GM10847 (cell line): ENCODE measurements around the gene STK36.
A peak's percentile ranks its signal among the peaks of the same experiment; 100 is the strongest.

Experiments
- POLR2A ChIP-seq: IDR thresholded peaks from 2 replicates; pipeline ENCODE4 v1.6.1; 2011; ENCODE audit not compliant: insufficient read length; ENCODE audit errors: extremely low read depth

The STK36 gene

GRCh38 chr2:218708086-218708485 is 36.2 kb downstream of the STK36 start:
- no peak for TF ChIP-seq POLR2A

GRCh38 chr2:218709908-218710307 is 38.0 kb downstream of the STK36 start:
- TF ChIP-seq POLR2A: no peak

GRCh38 chr2:218710334-218710686 is 38.4 kb downstream of the STK36 start:
- TF ChIP-seq POLR2A: no peak

- TF ChIP-seq POLR2A: peak; percentile 47
These were observed 39.0 kb downstream of the STK36 start, which contains the start of gene TTLL4 for GRCh38 chr2:218710687-218711549. Gene TTLL4, plus strand, starts transcription at chr2:218710835. Its CDS starts 26,842 bp downstream, at chr2:218737677.

- no peak for TF ChIP-seq POLR2A
These were observed 39.7 kb downstream of the STK36 start for GRCh38 chr2:218711550-218711929.

GRCh38 chr2:218713922-218714321 is 42.0 kb downstream of the STK36 start:
- TF ChIP-seq POLR2A: no peak

- no peak for TF ChIP-seq POLR2A
These were observed 44.2 kb downstream of the STK36 start for GRCh38 chr2:218716070-218716469.

GRCh38 chr2:218717262-218717661 is 45.4 kb downstream of the STK36 start:
- TF ChIP-seq POLR2A: no peak

- TF ChIP-seq POLR2A: no peak
These were observed 46.2 kb downstream of the STK36 start for GRCh38 chr2:218718058-218718457.

- no peak for TF ChIP-seq POLR2A
These were observed 47.6 kb downstream of the STK36 start for GRCh38 chr2:218719457-218719856.

GRCh38 chr2:218720048-218721041 is 48.5 kb downstream of the STK36 start:
- TF ChIP-seq POLR2A: no peak

- TF ChIP-seq POLR2A: no peak
These were observed 49.6 kb downstream of the STK36 start for GRCh38 chr2:218721488-218721887.

GRCh38 chr2:218721934-218722333 is 50.0 kb downstream of the STK36 start:
- no peak for TF ChIP-seq POLR2A

- no peak for TF ChIP-seq POLR2A
These were observed 50.5 kb downstream of the STK36 start for GRCh38 chr2:218722419-218722818.

GRCh38 chr2:218722876-218723785 is 51.2 kb downstream of the STK36 start:
- TF ChIP-seq POLR2A: no peak
